Fibroblast of lung (primary cell): ENCODE measurements around the gene KRTAP4-7.

Experiments
- EZH2 ChIP-seq: IDR thresholded peaks from 2 replicates; pipeline ENCODE4 v1.5.1; 2012; ENCODE audit warnings: low read length, control low read depth, mild to moderate bottlenecking; ENCODE audit errors: missing control alignments
- TF ChIP-seq, protein P1 (sequence below), 2 donors: IDR thresholded peaks in 1 of 2; conservative IDR thresholded peaks in 1 of 2; 1 replicate in 1 of 2; 2 replicates in 1 of 2; pipeline ENCODE4 v1.5.1; 2011 to 2012; ENCODE audit warnings: low read length in 2 of 2, control low read depth in 1 of 2, inconsistent platforms in 1 of 2, low read depth in 1 of 2, mild to moderate bottlenecking in 1 of 2

DNA sequence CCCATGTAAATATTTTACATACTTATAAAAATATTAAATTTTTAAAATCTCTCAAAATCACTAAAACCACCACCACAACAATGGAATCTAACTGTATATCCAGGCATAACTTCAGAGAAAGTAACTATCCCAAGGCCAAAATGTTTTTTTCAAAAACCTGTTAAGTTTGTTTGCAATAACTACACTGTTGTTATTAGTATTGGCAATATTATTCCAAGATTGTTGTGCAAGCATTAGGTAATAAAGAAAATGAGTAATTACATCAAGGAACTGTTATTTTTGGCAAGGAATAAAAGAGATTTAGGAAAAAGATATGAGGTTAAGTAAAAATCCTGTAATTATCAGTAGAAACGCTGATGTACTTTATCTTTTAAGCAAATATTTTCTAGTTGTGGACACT is 43.4 kb downstream of the KRTAP4-7 start:
- TF ChIP-seq, protein P1, sequence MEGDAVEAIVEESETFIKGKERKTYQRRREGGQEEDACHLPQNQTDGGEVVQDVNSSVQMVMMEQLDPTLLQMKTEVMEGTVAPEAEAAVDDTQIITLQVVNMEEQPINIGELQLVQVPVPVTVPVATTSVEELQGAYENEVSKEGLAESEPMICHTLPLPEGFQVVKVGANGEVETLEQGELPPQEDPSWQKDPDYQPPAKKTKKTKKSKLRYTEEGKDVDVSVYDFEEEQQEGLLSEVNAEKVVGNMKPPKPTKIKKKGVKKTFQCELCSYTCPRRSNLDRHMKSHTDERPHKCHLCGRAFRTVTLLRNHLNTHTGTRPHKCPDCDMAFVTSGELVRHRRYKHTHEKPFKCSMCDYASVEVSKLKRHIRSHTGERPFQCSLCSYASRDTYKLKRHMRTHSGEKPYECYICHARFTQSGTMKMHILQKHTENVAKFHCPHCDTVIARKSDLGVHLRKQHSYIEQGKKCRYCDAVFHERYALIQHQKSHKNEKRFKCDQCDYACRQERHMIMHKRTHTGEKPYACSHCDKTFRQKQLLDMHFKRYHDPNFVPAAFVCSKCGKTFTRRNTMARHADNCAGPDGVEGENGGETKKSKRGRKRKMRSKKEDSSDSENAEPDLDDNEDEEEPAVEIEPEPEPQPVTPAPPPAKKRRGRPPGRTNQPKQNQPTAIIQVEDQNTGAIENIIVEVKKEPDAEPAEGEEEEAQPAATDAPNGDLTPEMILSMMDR (conservative IDR thresholded peaks at IDR 0.05 in 1 of 2, IDR thresholded peaks at IDR 0.05 in 1 of 2; ENCODE audit: low read depth in 1 of 2, low read length in 2 of 2): no peak
- TF ChIP-seq EZH2: no peak
